ENCODE data around the gene HAVCR2.

The HAVCR2 gene

GRCh38 chr5:157108976-157109375, at the start of gene HAVCR2:
HAVCR2 (minus strand) TSS chr5:157109044; CDS start chr5:157108983, 61 bp downstream.
- ChIA-PET CTCF (interaction anchor here (1.0 kb wide), 1 partner anchor 144 kb away, joined by 3 read pairs; no protein-coding TSS in a partner anchor), POLR2A (no interaction called here)
- H3K9me3 ChIP-seq (ENCODE audit: control insufficient read depth, insufficient read depth, low read depth, low read length): no peaks in the 10 kb centered on the region
- no peaks in the 10 kb centered on the region for H3K4me1 ChIP-seq (ENCODE audit: control insufficient read depth, insufficient read depth, low read length)
- no peak within 1 kb of the TSS for H3K4me3 ChIP-seq (ENCODE audit: low read depth, low read length)
- H3K27ac ChIP-seq (ENCODE audit: extremely low read depth, low read depth, low read length): no peak within 1 kb of the TSS
- H3K36me3 ChIP-seq (ENCODE audit: control insufficient read depth in 2 of 2, insufficient read depth in 1 of 2, low read length in 2 of 2): no peaks in the 10 kb centered on the region
- no peak for TF ChIP-seq HOXC10 (CRISPR knock-in tag; IDR thresholded peaks at IDR 0.05)
- no peak for TF ChIP-seq PATZ1 (tag by site-specific recombination; IDR thresholded peaks at IDR 0.05)
- no peak for TF ChIP-seq ZNF529 (tag by site-specific recombination; IDR thresholded peaks at IDR 0.05; ENCODE audit: insufficient replicate concordance)
- no peak for TF ChIP-seq ZNF621 (tag by site-specific recombination; IDR thresholded peaks at IDR 0.05)
- TF ChIP-seq WT1 (tag by site-specific recombination; IDR thresholded peaks at IDR 0.05): no peak
- no peak for TF ChIP-seq PBX3 (CRISPR knock-in tag; IDR thresholded peaks at IDR 0.05)

GRCh38 chr5:157157293-157157891, 48.5 kb upstream of the HAVCR2 start:
- POLR2A ChIA-PET: no interaction called here
- CTCF ChIA-PET: interaction anchor here (1.0 to 1.2 kb wide), 2 partner anchors 9 to 319 kb away, joined by 5 to 6 read pairs; no protein-coding TSS in a partner anchor
- Histone ChIP-seq H3K4me3 (ENCODE audit: low read depth, low read length) (no peak overlapping the region), H3K27ac (ENCODE audit: extremely low read depth, low read depth, low read length) (no peak overlapping the region), H3K36me3 (ENCODE audit: control insufficient read depth in 2 of 2, insufficient read depth in 1 of 2, low read length in 2 of 2) (no peaks in the 10 kb centered on the region), H3K9me3 (ENCODE audit: control insufficient read depth, insufficient read depth, low read depth, low read length) (no peaks in the 10 kb centered on the region), H3K4me1 (ENCODE audit: control insufficient read depth, insufficient read depth, low read length) (no peaks in the 10 kb centered on the region)
- TF ChIP-seq ZNF48 (tag by site-specific recombination; IDR thresholded peaks at IDR 0.05) (no peak), ZNF26 (tag by site-specific recombination; IDR thresholded peaks at IDR 0.05) (no peak), HOXD13 (CRISPR knock-in tag; IDR thresholded peaks at IDR 0.05; ENCODE audit: borderline replicate concordance) (no peak), PBX3 (CRISPR knock-in tag; IDR thresholded peaks at IDR 0.05) (no peak), ZBTB20 (tag by site-specific recombination; IDR thresholded peaks at IDR 0.05) (no peak), ZSCAN16 (tag by site-specific recombination; IDR thresholded peaks at IDR 0.05) (no peak), ZNF76 (tag by site-specific recombination; IDR thresholded peaks at IDR 0.05; ENCODE audit: borderline replicate concordance, low read depth) (no peak), ZNF529 (tag by site-specific recombination; IDR thresholded peaks at IDR 0.05; ENCODE audit: insufficient replicate concordance) (no peak), ZNF394 (tag by site-specific recombination; IDR thresholded peaks at IDR 0.05; ENCODE audit: borderline replicate concordance) (peak; percentile 73; the same call in 1 of the 2 replicates), ZNF426 (tag by site-specific recombination; IDR thresholded peaks at IDR 0.05) (peak; percentile 50), ZNF350 (tag by site-specific recombination; IDR thresholded peaks at IDR 0.05) (no peak), ZNF488 (tag by site-specific recombination; IDR thresholded peaks at IDR 0.05) (no peak), ZNF558 (tag by site-specific recombination; IDR thresholded peaks at IDR 0.05) (no peak), HOXC10 (CRISPR knock-in tag; IDR thresholded peaks at IDR 0.05) (no peak), FEZF1 (tag by site-specific recombination; IDR thresholded peaks at IDR 0.05) (no peak), KLF17 (tag by site-specific recombination; IDR thresholded peaks at IDR 0.05) (no peak), ELK4 (IDR thresholded peaks at IDR 0.05; ENCODE audit: borderline replicate concordance, low read depth, low read length) (no peak), ZNF140 (tag by site-specific recombination; IDR thresholded peaks at IDR 0.05) (peak; percentile 65; the same call in 1 of the 2 replicates), ZNF404 (tag by site-specific recombination; IDR thresholded peaks at IDR 0.05) (no peak), TCF7L2 (IDR thresholded peaks at IDR 0.05; ENCODE audit: borderline replicate concordance, low read depth, low read length) (no peak)

Measured in HEK293 (cell line).